Activated CD8-positive, alpha-beta memory T cell treated with anti-CD3 and anti-CD28 coated beads for 4 hours (primary cell): ENCODE measurements around the gene GATD1.

ENCODE experiments used
- DNase-seq, 2 donors: peaks; one replicate each; pipeline ENCODE4 v3.0.0-alpha.2; 2020; ENCODE audit warnings: low read depth in 2 of 2

The GATD1 gene

DNA sequence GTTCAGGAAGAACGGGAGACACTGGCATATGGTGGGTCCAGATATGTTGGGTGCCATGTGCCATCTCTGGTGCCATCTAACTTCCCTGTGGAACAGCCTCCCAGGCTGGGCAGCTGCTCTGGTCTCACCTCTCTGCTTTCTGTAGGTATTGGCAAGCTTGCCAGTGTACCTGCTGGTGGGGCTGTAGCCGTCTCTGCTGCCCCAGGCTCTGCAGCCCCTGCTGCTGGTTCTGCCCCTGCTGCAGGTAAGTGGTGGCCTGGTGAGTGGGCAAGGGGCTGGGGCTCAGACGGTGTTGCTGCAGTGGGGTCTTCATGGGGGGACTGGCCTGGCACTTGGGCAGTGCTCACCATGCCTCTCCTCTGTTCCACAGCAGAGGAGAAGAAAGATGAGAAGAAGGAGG, 35.1 kb upstream of the GATD1 start:
- DNase-seq: no peak

GRCh38 chr11:811446-812245, 34.4 kb upstream of the GATD1 start:
- no peak for DNase-seq

GRCh38 chr11:810040-810567, 32.8 kb upstream of the GATD1 start:
- no peak for DNase-seq

DNA sequence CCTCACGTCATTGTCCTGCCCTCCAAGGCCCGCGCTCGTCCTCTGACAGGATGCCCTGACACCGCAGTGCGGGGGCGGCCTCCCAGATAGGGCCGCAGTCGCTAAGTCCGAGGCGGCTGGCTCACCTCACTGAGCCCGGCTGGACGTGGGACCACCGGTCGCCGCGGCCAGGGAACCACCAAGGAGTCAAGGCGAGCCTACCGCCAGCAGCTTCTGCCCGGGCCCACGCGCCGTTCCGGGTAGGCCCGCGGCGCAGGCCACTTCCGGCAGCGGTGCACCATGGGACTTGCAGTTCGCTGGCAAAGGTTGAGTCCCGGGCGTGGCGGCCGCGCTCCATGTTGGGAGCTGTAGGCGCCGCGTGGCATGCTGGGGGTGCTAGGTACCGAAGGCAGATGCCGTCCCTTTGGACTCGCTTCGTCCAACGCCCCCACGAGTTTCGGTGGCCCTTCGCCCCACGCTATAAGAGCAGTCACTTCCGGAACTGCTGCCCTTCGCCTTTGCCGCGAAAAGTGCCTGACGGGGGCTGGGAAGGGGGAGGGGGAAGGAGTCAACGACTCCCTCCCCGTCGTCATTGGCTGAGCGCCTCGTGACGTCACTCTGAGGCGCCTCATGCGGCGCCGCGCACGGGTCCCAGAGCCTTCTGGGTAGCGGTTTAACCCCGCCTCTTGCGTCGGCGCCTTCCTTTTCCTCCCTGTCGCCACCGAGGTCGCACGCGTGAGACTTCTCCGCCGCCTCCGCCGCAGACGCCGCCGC, 32.2 kb upstream of the GATD1 start, which contains the start of gene RPLP2:
TSS of gene RPLP2 (plus strand) at position 681 of the 753 bp plus-strand sequence. CDS start 268 bp downstream, outside the sequence.
- peak; percentile 94 to 96 for DNase-seq

DNA sequence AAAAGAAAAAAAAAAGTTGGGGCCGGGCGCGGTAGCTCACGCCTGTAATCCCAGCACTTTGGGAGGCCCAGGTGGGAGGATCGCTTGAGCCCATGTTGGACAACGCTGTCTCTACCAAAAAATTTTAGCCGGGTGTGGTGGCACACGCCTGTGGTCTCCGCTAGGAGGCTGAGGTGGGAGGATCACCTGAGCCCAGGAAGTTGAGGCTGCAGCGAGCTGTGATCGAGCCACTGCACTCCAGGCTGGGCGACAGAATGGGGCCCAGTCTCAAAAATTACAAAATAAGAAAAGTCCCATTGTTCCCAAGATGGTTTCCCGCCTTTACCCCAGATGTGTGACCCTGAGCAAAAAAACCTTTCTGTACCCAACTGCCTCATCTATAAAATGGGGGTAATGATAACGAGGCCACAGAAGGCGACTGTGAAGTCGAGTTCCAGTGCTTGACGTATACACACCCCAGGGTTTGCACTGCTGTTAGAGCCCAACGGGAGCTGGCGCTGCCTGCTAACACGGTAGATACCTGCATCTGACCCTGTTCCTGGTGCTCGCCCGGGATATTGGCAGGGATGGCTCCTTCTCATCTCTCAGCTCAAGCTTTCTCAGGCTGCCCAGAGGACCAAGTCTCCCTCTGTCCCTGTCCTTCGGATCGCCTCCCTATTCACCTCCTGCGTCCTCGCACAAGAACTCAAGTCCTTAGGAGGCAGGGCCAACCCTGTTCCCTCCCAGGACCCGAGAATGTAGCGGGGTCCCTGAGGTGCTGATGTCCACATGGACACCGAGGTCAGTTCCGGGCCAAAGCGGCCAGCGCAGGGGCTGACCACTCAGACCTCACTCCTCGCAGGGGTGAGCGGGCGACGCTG, 31.4 kb upstream of the GATD1 start:
- no peak for DNase-seq

- DNase-seq: no peak
These were observed 27.3 kb upstream of the GATD1 start for GRCh38 chr11:804599-804964.

GRCh38 chr11:803770-804598, 26.7 kb upstream of the GATD1 start:
- no peak for DNase-seq

GRCh38 chr11:803467-803742, 26.1 kb upstream of the GATD1 start:
- DNase-seq: no peak

DNA sequence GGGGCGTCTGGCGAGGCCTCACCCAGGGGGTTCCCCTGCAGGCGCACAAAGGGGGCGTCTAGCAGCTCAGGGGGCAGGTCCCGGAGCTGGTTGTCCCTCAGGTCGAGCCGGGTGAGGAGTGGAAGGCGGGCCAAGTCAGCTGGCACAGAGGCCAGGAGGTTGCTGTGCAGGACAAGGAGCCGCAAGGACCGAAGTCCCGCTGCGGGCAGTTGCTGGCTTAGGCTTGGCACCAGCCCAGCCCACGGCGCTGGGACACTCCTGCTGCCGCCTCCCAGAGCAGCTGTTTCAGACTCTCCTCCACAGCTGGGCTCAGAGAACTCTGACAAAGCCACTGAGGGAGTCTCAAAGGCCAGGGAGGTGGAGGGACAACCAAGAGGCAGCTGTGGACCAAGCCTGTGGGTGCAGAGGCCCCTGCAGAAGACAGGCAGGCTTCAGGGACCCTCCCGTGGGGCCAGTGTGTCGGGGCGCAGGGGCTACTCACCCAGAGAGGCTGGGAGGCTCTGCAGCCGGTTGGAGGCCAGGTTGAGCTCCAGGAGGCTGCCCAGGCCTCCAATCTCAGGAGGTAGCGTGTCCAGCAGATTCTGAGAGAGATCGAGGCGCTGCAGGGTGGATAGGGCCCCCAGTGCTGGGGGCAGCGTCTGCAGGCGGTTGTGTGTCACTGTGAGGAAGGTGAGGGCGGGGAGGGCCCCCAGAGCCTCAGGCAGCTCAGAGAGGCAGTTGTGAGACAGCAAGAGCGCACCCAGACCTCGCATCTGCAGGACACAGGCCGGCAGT, 25.6 kb upstream of the GATD1 start:
- DNase-seq: no peak

GRCh38 chr11:802018-802617, 24.8 kb upstream of the GATD1 start:
- DNase-seq: no peak

- DNase-seq: no peak
These were observed 24.0 kb upstream of the GATD1 start for GRCh38 chr11:801097-801780.

DNA sequence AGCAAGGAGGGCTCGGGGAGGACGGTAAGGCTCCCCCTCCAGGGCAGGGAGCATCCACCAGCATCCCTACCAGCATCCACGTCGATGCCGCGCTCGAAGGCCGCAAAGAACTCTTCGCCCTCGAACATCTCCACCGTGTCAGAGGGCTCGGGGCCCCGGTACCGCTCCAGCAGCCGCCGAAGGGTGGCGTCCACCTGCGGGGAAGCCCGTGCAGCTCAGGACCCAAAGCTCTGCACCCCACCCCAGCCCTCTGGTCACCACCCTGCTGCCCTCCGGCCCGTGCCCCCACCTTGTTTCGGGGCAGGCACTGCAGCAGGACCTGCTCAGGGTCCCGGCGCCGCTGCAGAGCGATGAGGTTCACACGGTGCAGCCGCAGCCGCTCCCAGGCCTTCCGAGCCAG, 23.2 kb upstream of the GATD1 start:
- DNase-seq: no peak

- DNase-seq: no peak
These were observed 22.5 kb upstream of the GATD1 start for GRCh38 chr11:799641-800316.

DNA sequence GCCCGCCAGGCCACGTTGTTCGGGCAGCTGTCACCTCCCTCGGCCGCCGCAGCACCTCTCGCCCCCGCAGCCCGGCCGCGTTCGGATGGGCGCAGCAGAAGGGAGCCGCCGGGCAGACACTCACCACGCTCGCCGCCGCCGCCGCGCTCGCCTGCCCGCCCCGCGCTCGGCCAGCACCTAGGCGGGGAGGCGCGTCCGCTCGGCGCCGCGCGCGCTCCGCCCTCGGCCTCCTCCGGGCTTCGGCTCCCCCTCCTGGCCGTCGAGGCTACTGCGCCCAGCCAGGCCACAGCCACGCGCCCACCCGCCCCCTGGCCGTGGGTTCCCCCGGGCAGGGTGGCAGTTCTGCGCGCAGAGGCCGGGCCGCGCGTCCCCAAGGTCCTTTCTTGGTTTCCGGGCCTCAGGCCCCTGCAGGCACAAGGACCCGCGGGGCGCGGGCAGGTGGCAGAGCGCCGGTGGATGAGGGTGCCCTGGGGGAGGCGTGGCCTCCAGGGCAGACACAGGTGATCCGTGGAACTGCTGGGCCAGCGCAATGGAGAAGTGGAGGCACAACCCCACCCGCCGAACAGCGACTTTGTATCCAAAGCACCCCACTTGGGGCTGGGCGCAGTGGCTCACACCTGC, 20.9 kb upstream of the GATD1 start, which contains the start of gene SLC25A22:
TSS of gene SLC25A22 (minus strand) at position 189 of the 621 bp plus-strand sequence. CDS start 3,275 bp downstream, outside the sequence.
- peak; percentile 54 to 65 for DNase-seq

DNA sequence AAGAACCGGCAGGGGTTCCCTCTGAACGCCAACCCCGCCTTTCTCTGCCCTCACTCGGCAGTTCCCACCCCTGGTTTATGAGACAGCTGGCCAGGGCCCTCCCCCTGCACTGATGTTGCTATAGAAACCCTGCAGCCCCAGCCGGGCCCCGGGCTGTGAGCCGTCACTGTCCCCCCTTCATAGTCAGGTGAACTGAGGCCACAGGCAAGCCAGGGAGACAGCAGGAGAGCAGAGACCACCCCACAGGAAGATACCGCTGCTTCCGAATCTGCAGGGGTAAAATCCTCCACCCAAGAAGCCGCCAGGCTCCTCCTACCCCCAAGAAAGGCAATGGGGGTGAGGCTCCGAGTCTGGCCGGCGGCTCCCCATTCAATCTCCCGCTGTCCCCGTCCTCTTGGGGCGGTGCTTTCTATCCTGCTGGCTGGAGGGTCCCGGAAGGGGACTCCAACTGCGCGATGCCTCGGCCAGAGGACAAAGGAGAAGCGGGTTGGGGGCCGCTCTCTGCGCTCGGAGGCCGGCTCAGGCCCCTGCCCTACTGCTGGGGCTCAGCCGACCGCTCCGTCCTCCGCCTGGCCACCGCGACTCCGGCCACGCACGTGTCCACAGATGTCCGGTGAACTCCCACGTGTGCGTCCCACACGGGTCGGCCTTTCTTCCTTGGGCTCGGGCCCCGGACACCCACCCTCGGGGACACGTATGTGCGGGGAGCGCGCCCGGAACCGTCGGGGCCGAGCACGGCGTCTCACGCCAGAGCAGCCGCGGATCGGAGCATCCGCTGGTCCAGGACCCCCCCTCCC, 20.2 kb upstream of the GATD1 start:
- DNase-seq: peak; percentile 43 to 65

DNA sequence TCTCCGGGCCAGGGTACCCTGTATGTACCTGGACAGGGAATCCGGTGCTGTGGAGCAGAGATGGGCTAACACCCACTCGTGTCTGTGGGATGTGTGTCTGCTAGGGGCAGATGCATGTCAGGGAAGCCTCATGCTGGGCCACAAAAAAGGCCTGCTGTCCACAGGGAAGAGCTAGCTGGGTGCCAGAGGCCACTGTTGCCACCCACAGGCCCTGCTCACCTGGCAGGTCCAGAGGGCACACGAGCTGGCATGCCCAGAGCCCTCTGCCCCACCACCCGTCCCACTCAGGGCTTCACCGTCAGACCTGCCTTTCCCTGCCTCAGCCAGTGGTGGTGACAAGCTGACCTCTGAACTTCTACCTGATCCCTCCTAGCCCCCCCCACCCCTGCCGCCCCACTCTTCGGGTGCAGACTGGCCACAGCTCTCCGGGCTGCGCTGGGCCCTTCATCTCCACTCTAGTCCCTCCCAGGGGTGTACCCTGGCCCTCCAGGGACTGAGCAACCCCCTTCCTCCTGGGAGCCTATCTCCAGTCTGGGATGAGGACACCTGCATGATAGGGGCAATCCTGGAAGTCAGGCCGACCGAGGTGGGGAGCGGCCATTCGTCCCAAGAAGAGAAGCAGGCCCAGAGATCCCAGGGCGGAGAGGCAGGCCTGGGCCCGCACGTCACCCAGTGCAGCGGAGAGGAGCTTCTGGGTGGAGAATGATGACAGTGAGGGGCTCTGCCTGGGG, 19.4 kb upstream of the GATD1 start:
- DNase-seq: no peak
